HTERT RPE-1 (cell line): ENCODE data around the gene APOL6.

Experiments used
- in situ Hi-C: fragments of 300-500 bp; cut with MboI; formaldehyde crosslinking; loops from 4 replicates; pipeline ENCODE4 v1.14.3; 2020; ENCODE audit warnings: low sequenced_read_pairs

The APOL6 gene

GRCh38 chr22:35648066-35649025 is at the start of gene APOL6:
TSS of gene APOL6 (plus strand) at chr22:35648446. CDS start at chr22:35656426, 7,980 bp downstream.
- in situ Hi-C loops = no loop called here

GRCh38 chr22:35599364-35599763 is 48.9 kb upstream of the APOL6 start:
- in situ Hi-C loops = no loop called here

GRCh38 chr22:35600476-35600875 is 47.8 kb upstream of the APOL6 start:
- in situ Hi-C loops = no loop called here

- in situ Hi-C loops = no loop called here
Measured at GRCh38 chr22:35601013-35601580, 47.1 kb upstream of the APOL6 start.

- in situ Hi-C loops = no loop called here
Measured at GRCh38 chr22:35601743-35602615, 46.3 kb upstream of the APOL6 start.

GRCh38 chr22:35604621-35605368 is 43.5 kb upstream of the APOL6 start:
- in situ Hi-C loops = no loop called here

GRCh38 chr22:35605369-35605680 is 42.9 kb upstream of the APOL6 start:
- in situ Hi-C loops = no loop called here

GRCh38 chr22:35605851-35606481 is 42.3 kb upstream of the APOL6 start:
- in situ Hi-C loops = no loop called here

- in situ Hi-C loops = no loop called here
Measured at GRCh38 chr22:35606916-35607315, 41.3 kb upstream of the APOL6 start.

- in situ Hi-C loops = no loop called here
Measured at GRCh38 chr22:35608088-35608487, 40.2 kb upstream of the APOL6 start.

- in situ Hi-C loops = no loop called here
Measured at GRCh38 chr22:35609261-35609660, 39.0 kb upstream of the APOL6 start.

- in situ Hi-C loops = no loop called here
Measured at GRCh38 chr22:35609761-35610160, 38.5 kb upstream of the APOL6 start.

GRCh38 chr22:35610741-35611140 is 37.5 kb upstream of the APOL6 start:
- in situ Hi-C loops = no loop called here

GRCh38 chr22:35611200-35611890 is 36.9 kb upstream of the APOL6 start:
- in situ Hi-C loops = no loop called here

GRCh38 chr22:35611891-35612576 is 36.2 kb upstream of the APOL6 start:
- in situ Hi-C loops = no loop called here

GRCh38 chr22:35612903-35613302 is 35.3 kb upstream of the APOL6 start:
- in situ Hi-C loops = no loop called here

GRCh38 chr22:35614404-35614803 is 33.8 kb upstream of the APOL6 start:
- in situ Hi-C loops = no loop called here

- in situ Hi-C loops = no loop called here
Measured at GRCh38 chr22:35615156-35615555, 33.1 kb upstream of the APOL6 start.

- in situ Hi-C loops = no loop called here
Measured at GRCh38 chr22:35616043-35616442, 32.2 kb upstream of the APOL6 start.
